H1 (cell line): ENCODE results near the gene SLC48A1. TPM values are rescaled to one million over a fixed set of nuclear protein-coding genes. Genes with fewer than 3 reads are reported as not detected.
"Not testable (repeated sequence)": the region's sequence is repeated elsewhere in the genome, so short reads cannot be mapped to it uniquely, and the experiment has no call there.

Source experiments
- CTCF ChIA-PET: fragments of 300-600 bp; sonication (Branson Sonifier 250); formaldehyde crosslinking; loops from one replicate; lab custom pipeline; 2021; ENCODE audit not compliant: partially characterized antibody; lab: Charles Lee
- POLR2A ChIA-PET: fragments of 300-600 bp; sonication (Branson Sonifier 250); formaldehyde crosslinking; loops from one replicate; lab custom pipeline; 2021; ENCODE audit warnings: inconsistent platforms; ENCODE audit not compliant: partially characterized antibody; lab: Charles Lee
- DNase-seq, 2 experiments: peaks; one replicate each; pipeline versions ENCODE4 v3.0.0 to v3.0.0-alpha.2; 2010 to 2022; ENCODE audit warnings: low spot score in 2 of 2, low read depth in 1 of 2, mixed read lengths in 1 of 2
- FAIRE-seq: peaks from 2 replicates; lab custom pipeline; 2011; peaks lifted over from hg19 to GRCh38; lab: Jason Lieb, UNC
- H2AFZ ChIP-seq: 2 replicates; pipeline ENCODE4 v1.8.1; 2012; ENCODE audit warnings: low read length, inconsistent platforms
- H2AK5ac ChIP-seq: 2 replicates; pipeline ENCODE4 v1.6.1; 2013; ENCODE audit warnings: low read depth, low read length
- H2BK120ac ChIP-seq: replicated peaks from 2 replicates; pipeline ENCODE3; 2013; ENCODE audit warnings: low read depth, low read length, inconsistent platforms
- H2BK12ac ChIP-seq: 2 replicates; pipeline ENCODE4 v1.6.1; 2013; ENCODE audit warnings: low read depth, low read length
- H2BK15ac ChIP-seq: 2 replicates; pipeline ENCODE4 v1.6.1; 2013; ENCODE audit warnings: low read length
- H2BK20ac ChIP-seq: 2 replicates; pipeline ENCODE4 v1.6.1; 2013; ENCODE audit warnings: low read length
- H2BK5ac ChIP-seq: 2 replicates; pipeline ENCODE4 v1.6.1; 2013; ENCODE audit warnings: low read depth, low read length
- H3K14ac ChIP-seq: 2 replicates; pipeline ENCODE4 v1.6.1; 2013; ENCODE audit warnings: inconsistent platforms; ENCODE audit not compliant: insufficient read length
- H3K18ac ChIP-seq: 2 replicates; pipeline ENCODE4 v1.6.1; 2013; ENCODE audit warnings: low read length; ENCODE audit errors: extremely low read depth
- H3K23ac ChIP-seq: 2 replicates; pipeline ENCODE4 v1.6.1; 2013; ENCODE audit warnings: inconsistent platforms; ENCODE audit not compliant: insufficient read length
- H3K23me2 ChIP-seq: 2 replicates; pipeline ENCODE4 v1.6.1; 2013; ENCODE audit warnings: low read depth, low read length
- H3K27ac ChIP-seq: 2 replicates; pipeline ENCODE4 v1.6.1; 2011; ENCODE audit warnings: low read depth, low read length, inconsistent platforms
- H3K27me3 ChIP-seq, 4 experiments: replicated peaks in 1 of 4; 1 replicate in 1 of 4; 2 replicates in 3 of 4; pipeline versions ENCODE4 v1.6.1 to v1.8.1; 2011 to 2013; ENCODE audit warnings: low read length in 3 of 4, mild to moderate bottlenecking in 3 of 4, inconsistent platforms in 2 of 4, mixed read lengths in 2 of 4, moderate library complexity in 1 of 4; ENCODE audit not compliant: control insufficient read depth in 3 of 4, insufficient read depth in 3 of 4; ENCODE audit errors: extremely low read depth in 1 of 4
- H3K36me3 ChIP-seq, 4 experiments: 2 replicates each; pipeline versions ENCODE4 v1.6.1 to v1.8.1; 2011 to 2013; ENCODE audit warnings: mild to moderate bottlenecking in 4 of 4, low read length in 3 of 4, moderate library complexity in 2 of 4, control low read depth in 1 of 4, inconsistent platforms in 1 of 4; ENCODE audit not compliant: insufficient read depth in 4 of 4, control insufficient read depth in 2 of 4
- H3K4ac ChIP-seq: replicated peaks from 2 replicates; pipeline ENCODE3; 2013; ENCODE audit warnings: low read length, low read depth, mixed read lengths, inconsistent platforms; ENCODE audit not compliant: insufficient read length
- H3K4me1 ChIP-seq, 4 experiments: replicated peaks in 1 of 4; 1 replicate in 1 of 4; 2 replicates in 3 of 4; pipeline versions ENCODE4 v1.6.1 to v1.8.1; 2011 to 2013; ENCODE audit warnings: low read length in 3 of 4, inconsistent platforms in 2 of 4, mixed read lengths in 1 of 4; ENCODE audit not compliant: insufficient read depth in 4 of 4, control insufficient read depth in 3 of 4
- H3K4me2 ChIP-seq, 2 experiments: 2 replicates each; pipeline versions ENCODE4 v1.6.1 to v1.8.1; 2011 to 2013; ENCODE audit warnings: low read depth in 2 of 2, low read length in 2 of 2, control low read depth in 1 of 2, inconsistent platforms in 1 of 2, mild to moderate bottlenecking in 1 of 2; ENCODE audit not compliant: insufficient read depth in 1 of 2
- H3K4me3 ChIP-seq, 4 experiments: fragments of 200-600, 300-600 bp in 1 of 4; sonication (generic), shearing (Covaris generic), sonication (Bioruptor Twin) in 1 of 4; 2 replicates each; pipeline versions ENCODE4 v1.5.1 to v1.8.1; 2011 to 2016; ENCODE audit warnings: low read length in 4 of 4, low read depth in 3 of 4, control low read depth in 2 of 4, inconsistent platforms in 2 of 4, mild to moderate bottlenecking in 2 of 4, mixed read lengths in 1 of 4, moderate library complexity in 1 of 4; ENCODE audit not compliant: insufficient read depth in 2 of 4; ENCODE audit errors: extremely low read depth in 1 of 4
- H3K56ac ChIP-seq: replicated peaks from 2 replicates; pipeline ENCODE3; 2013; ENCODE audit warnings: low read depth, mild to moderate bottlenecking, mixed read lengths, low read length, inconsistent platforms; ENCODE audit not compliant: insufficient read length
- H3K79me1 ChIP-seq: 2 replicates; pipeline ENCODE4 v1.6.1; 2013; ENCODE audit warnings: low read depth, low read length, control low read depth
- H3K79me2 ChIP-seq, 2 experiments: 2 replicates each; pipeline versions ENCODE4 v1.6.1 to v1.8.1; 2012 to 2013; ENCODE audit warnings: low read length in 2 of 2, mild to moderate bottlenecking in 2 of 2, inconsistent platforms in 1 of 2; ENCODE audit not compliant: insufficient read depth in 2 of 2, control insufficient read depth in 1 of 2
- H3K9ac ChIP-seq, 4 experiments: replicated peaks in 1 of 4; 1 replicate in 1 of 4; 2 replicates in 3 of 4; pipeline versions ENCODE4 v1.6.1 to v1.8.1; 2011 to 2013; ENCODE audit warnings: low read depth in 3 of 4, low read length in 3 of 4, control low read depth in 2 of 4, mild to moderate bottlenecking in 2 of 4, moderate library complexity in 2 of 4, inconsistent platforms in 1 of 4; ENCODE audit errors: extremely low read depth in 1 of 4
- H3K9me3 ChIP-seq, 2 experiments: 2 replicates each; pipeline versions ENCODE4 v1.6.1 to v1.8.1; 2012 to 2013; ENCODE audit warnings: mild to moderate bottlenecking in 2 of 2, moderate library complexity in 2 of 2, control low read depth in 1 of 2, inconsistent platforms in 1 of 2, low read depth in 1 of 2, low read length in 1 of 2, mixed read lengths in 1 of 2; ENCODE audit not compliant: insufficient read depth in 2 of 2
- H4K20me1 ChIP-seq, 2 experiments: replicated peaks in 1 of 2; 2 replicates each; pipeline versions ENCODE3 to v1.8.1; 2011 to 2013; ENCODE audit warnings: inconsistent platforms in 2 of 2, low read length in 2 of 2, mild to moderate bottlenecking in 1 of 2; ENCODE audit not compliant: insufficient read depth in 2 of 2, control insufficient read depth in 1 of 2
- H4K5ac ChIP-seq: 2 replicates; pipeline ENCODE4 v1.6.1; 2013; ENCODE audit warnings: low read length, low read depth, mixed read lengths, inconsistent platforms; ENCODE audit not compliant: insufficient read length
- H4K8ac ChIP-seq: 2 replicates; pipeline ENCODE4 v1.8.0; 2013; ENCODE audit warnings: mild to moderate bottlenecking, moderate library complexity, low read length, inconsistent platforms; ENCODE audit not compliant: insufficient read depth; ENCODE audit errors: extremely low read depth
- H4K91ac ChIP-seq: replicated peaks from 2 replicates; pipeline ENCODE3; 2013; ENCODE audit warnings: low read length, mixed read lengths, inconsistent platforms; ENCODE audit not compliant: insufficient read length
- WGBS, 2 experiments: shearing (Covaris generic) in 1 of 2; methylation state at CpG; one replicate each; pipeline versions ENCODE4 v1.1.6 to v1.1.7; 2013 to 2015; ENCODE audit warnings: low lambda C conversion rate in 2 of 2, mixed read lengths in 2 of 2, inconsistent platforms in 1 of 2, low coverage in 1 of 2, missing lambda C conversion rate in 1 of 2; ENCODE audit not compliant: insufficient replicate concordance in 2 of 2, insufficient coverage in 1 of 2, insufficient read length in 1 of 2; ENCODE audit errors: extremely low coverage in 1 of 2, missing lambda C conversion rate in 1 of 2; 5-methylcytosine and 5-hydroxymethylcytosine counted together
- polyA plus RNA-seq, 7 experiments: library from polyadenylated mRNA; depleted of rRNA in 3 of 7; stranded (reverse) in 5 of 7; unstranded in 2 of 7; fragments of >200 nt in 5 of 7; fragments of 200-250 nt in 2 of 7; gene quantifications; 1 replicate in 5 of 7; 2 replicates in 1 of 7; 4 replicates in 1 of 7; pipeline versions ENCODE4 v1.2.1 to v1.2.3, GENCODE V29; 2011 to 2013; ENCODE audit warnings: missing spikeins in 2 of 7, mixed read lengths in 2 of 7
- total RNA-seq: library from RNA; stranded (reverse); fragmentation: NEBNext Ultra II Directional; extraction: Animal tissue kit (Norgen Biotek cat#: 25700); gene quantifications from 2 replicates; pipeline ENCODE4 v1.2.1, GENCODE V29; 2021

The SLC48A1 gene
- total and polyA plus RNA-seq, 2 of the 8 experiments (the other 6 are each of a cell fraction or from before 2014, with no cell fraction given): 9.5 to 14.1 TPM

DNA sequence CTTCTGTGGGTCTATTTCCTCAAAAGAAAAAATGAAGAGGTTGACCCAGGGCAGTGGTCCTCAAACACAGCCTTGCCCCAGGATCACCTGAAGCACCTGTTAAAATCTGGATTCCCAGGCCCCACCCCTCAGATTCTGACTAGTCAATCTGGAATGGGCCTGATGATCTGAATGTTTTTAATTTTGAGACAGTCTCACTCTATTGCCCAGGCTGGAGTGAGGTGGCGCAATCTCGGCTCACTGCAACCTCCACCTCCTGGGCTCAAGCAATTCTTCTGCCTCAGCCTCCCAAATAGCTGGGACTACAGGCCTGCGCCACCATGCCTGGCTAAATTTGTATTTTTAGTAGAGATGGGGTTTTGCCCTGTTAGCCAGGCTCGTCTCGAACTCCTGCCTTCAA is 42.4 kb downstream of the SLC48A1 start:
- Histone ChIP-seq H2BK5ac (0 out of 2 replicates have a peak overlapping the region, but pooled peaks have one; percentile 90), H4K20me1 (peaks cover 2 to 19% of the 10 kb centered on the region in 2 experiments), H3K4me1 (peaks cover 25 to 70% (median 56%) of the 10 kb centered on the region in 4 experiments), H4K91ac (peak overlapping the region; percentile 18), H3K79me1 (peaks cover 10% of the 10 kb centered on the region), H3K79me2 (peaks cover 4 to 74% of the 10 kb centered on the region in 2 experiments; a peak in 3 of 4 replicates)
- CTCF ChIA-PET: interaction anchor here (0.7 to 58.8 kb wide), 4 partner anchors 14 to 372 kb away, joined by 4 to 2001 read pairs (median 80); no protein-coding TSS in a partner anchor
- not testable (repeated sequence) for H3K23ac ChIP-seq, H2BK20ac ChIP-seq, H3K23me2 ChIP-seq, H3K27ac ChIP-seq, H4K8ac ChIP-seq, H3K36me3 ChIP-seq, H2BK15ac ChIP-seq, H3K4me3 ChIP-seq, H3K9ac ChIP-seq, DNase-seq, H3K14ac ChIP-seq, H4K5ac ChIP-seq, H2AFZ ChIP-seq, H3K56ac ChIP-seq, H3K9me3 ChIP-seq, H2AK5ac ChIP-seq, H2BK12ac ChIP-seq, H3K4ac ChIP-seq, H3K27me3 ChIP-seq, H3K18ac ChIP-seq, H2BK120ac ChIP-seq, H3K4me2 ChIP-seq, FAIRE-seq
- WGBS, 2 experiments: 93% methylated on average over 5 of the region's 5 CpGs; no CpG with 5 or more reads in 1 of the 2 experiments
- POLR2A ChIA-PET: interaction anchor here (5.8 to 29.3 kb wide), 2 partner anchors 18 to 22 kb away, joined by 32 to 480 read pairs; no protein-coding TSS in a partner anchor
